ENCODE measurements around the gene KRTAP23-1. TPM values are rescaled to one million over a fixed set of nuclear protein-coding genes. Genes with fewer than 3 reads are reported as not detected.

The KRTAP23-1 gene
- total RNA-seq, 4 donors from 2014 or later = not detected

DNA sequence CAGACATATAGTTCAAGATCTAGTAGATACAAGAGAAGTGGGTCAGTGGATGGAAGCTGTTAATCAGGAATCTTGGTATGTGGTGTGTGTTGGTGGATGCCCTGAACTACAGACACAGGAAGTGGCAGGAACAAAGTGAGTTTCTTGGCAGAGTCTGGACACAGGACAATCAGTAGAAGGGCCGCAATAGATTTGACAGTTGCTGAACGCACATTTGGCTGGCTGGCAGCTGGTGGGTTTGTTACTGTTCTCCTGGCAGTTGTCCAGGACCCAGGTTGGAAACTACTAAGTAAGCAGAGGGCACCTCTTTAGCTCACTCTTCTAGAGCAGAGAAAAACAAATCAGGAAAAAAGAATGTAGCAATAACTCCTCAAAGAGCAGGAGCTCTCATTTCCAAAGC is 41.5 kb downstream of the KRTAP23-1 start:
- H3K4me3 ChIP-seq (ENCODE audit: low read depth, poor library complexity, severe bottlenecking) = no peak overlapping the region
- intact Hi-C loops (cut with DNase I; ENCODE audit: low total_unique reads) = no loop called here
- 51 to 56% methylated on average over 2 of the region's 2 CpGs for WGBS, 2 donors
- TF ChIP-seq CTCF (IDR thresholded peaks at IDR 0.05) = no peak
- no peak for TF ChIP-seq POLR2A (IDR thresholded peaks at IDR 0.05)
- no peak for DNase-seq (ENCODE audit: low spot score in 2 of 2)

DNA sequence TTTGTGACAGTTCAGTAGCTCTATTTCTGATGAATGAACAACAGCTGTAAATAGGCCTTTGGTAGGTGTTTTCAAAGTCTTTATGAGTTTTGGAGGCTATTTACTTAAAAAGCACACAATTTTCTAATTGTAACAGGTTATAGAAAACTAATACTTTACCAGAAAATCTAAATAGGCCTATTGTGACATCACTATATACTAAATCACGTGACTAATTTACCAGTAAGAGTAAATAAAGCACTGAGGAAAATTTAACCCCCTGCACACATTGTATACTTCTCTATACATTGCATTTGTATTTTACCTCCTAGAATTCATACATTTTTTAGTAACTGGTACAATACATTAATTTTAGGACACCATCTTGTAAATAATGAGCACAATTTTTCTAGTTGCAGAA is 43.3 kb downstream of the KRTAP23-1 start:
- DNase-seq (ENCODE audit: low spot score in 2 of 2) = no peak
- WGBS, 2 donors = 55% methylated on average over 1 of the region's 1 CpG
- TF ChIP-seq POLR2A (IDR thresholded peaks at IDR 0.05) = no peak
- TF ChIP-seq CTCF (IDR thresholded peaks at IDR 0.05) = no peak
- no peak overlapping the region for H3K4me3 ChIP-seq (ENCODE audit: low read depth, poor library complexity, severe bottlenecking)
- intact Hi-C loops (cut with DNase I; ENCODE audit: low total_unique reads) = no loop called here

Small RNAs within 50 kb of the gene (microRNA-seq; reads per million reads assigned to microRNA genes)
- gene MIR4327 (ENCODE audit: borderline number of aligned reads in 1 of 2, borderline replicate concordance in 2 of 2) = 0 reads per million in 2 donors

Other genes starting within 250 kb of the KRTAP23-1 start
- gene CLDN17, start 181.8 kb downstream of the KRTAP23-1 start, total RNA-seq = under 1 TPM in 1 of 4 donors, not detected in 3; 0.19 TPM
- 10 to 100 TPM; 15.2 to 32.3 (median 18.9) TPM for gene CLDN8, start 132.5 kb downstream of the KRTAP23-1 start, total RNA-seq
- 10 to 100 TPM in 1 of 4 donors, under 1 TPM in 1, not detected in 2; 0.17 to 10.0 TPM for gene KRTAP24-1, start 65.7 kb downstream of the KRTAP23-1 start, total RNA-seq
- gene KRTAP25-1, start 59.1 kb downstream of the KRTAP23-1 start, total RNA-seq = not detected
- 1 to 10 TPM in 1 of 4 donors, not detected in 3; 7.8 TPM for gene KRTAP26-1, start 28.3 kb downstream of the KRTAP23-1 start, total RNA-seq
- not detected for gene KRTAP27-1, start 10.9 kb downstream of the KRTAP23-1 start, total RNA-seq
- gene KRTAP13-2, start 23.7 kb upstream of the KRTAP23-1 start, total RNA-seq = 1 to 10 TPM in 1 of 4 donors, not detected in 3; 3.2 TPM
- gene KRTAP13-1, start 47.4 kb upstream of the KRTAP23-1 start, total RNA-seq = 1 to 10 TPM in 1 of 4 donors, under 1 TPM in 1, not detected in 2; 0.89 to 3.3 TPM
- gene KRTAP13-3, start 77.3 kb upstream of the KRTAP23-1 start, total RNA-seq = not detected
- not detected for gene KRTAP13-4, start 81.6 kb upstream of the KRTAP23-1 start, total RNA-seq
- not detected for gene KRTAP15-1, start 91.7 kb upstream of the KRTAP23-1 start, total RNA-seq
- gene KRTAP19-1, start 131.8 kb upstream of the KRTAP23-1 start, total RNA-seq = 10 to 100 TPM in 1 of 4 donors, under 1 TPM in 1, not detected in 2; 0.59 to 18.3 TPM
- gene KRTAP19-2, start 138.8 kb upstream of the KRTAP23-1 start, total RNA-seq = 1 to 10 TPM in 1 of 4 donors, not detected in 3; 1.8 TPM
- 10 to 100 TPM in 1 of 4 donors, under 1 TPM in 1, not detected in 2; 0.97 to 17.1 TPM for gene KRTAP19-3, start 143.4 kb upstream of the KRTAP23-1 start, total RNA-seq
- not detected for gene KRTAP19-4, start 148.6 kb upstream of the KRTAP23-1 start, total RNA-seq
- gene KRTAP19-5, start 153.5 kb upstream of the KRTAP23-1 start, total RNA-seq = 10 to 100 TPM in 2 of 4 donors, not detected in 2; 12.7 to 57.9 TPM
- gene KRTAP19-6, start 193.3 kb upstream of the KRTAP23-1 start, total RNA-seq = not detected
- 1 to 10 TPM in 1 of 4 donors, not detected in 3; 1.5 TPM for gene KRTAP19-7, start 212.7 kb upstream of the KRTAP23-1 start, total RNA-seq
- gene KRTAP22-2, start 241.8 kb upstream of the KRTAP23-1 start, total RNA-seq = not detected
- not detected for gene KRTAP6-3, start 243.8 kb upstream of the KRTAP23-1 start, total RNA-seq